ENCODE results near the gene EXOC2. TPM values are rescaled to one million over a fixed set of nuclear protein-coding genes. Genes with fewer than 3 reads are reported as not detected.

The EXOC2 gene
- total RNA-seq, 1 donor from 2014 or later = 31.3 TPM

DNA sequence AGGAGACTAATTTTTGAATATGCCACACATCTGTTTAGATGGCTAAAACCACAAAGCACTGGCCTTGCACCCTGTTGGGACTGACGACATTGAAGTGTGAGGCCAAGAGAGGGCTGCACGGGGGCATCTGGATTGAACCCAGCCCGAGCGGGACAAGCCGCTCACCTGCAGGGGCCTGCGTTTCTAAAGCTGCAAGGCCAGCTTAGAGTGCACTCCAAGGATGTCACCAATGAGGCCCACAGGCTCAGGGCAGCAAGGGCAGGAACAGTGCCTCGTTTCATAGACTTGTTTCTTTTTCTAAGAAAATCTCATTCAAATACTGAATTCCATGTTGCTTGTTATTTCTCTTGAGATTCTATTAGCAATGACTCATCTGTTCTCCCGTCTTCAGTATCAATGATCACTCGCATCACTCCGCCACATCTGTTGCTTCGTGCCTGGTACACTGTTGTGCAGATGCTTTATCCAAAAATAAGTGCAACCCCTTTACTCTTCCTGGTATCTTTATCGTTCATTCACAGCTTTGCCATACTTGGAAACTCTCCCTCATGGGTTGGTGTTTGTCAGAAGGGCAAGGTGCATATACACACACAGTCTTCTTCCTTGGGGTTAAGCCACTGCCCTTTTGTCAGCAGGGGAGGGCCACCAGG, 181.3 kb downstream of the EXOC2 start:
- H3K27ac Mint-ChIP-seq (ENCODE audit: unreplicated experiment) = peak overlapping the region; percentile 67
- peaks cover 9% of the 10 kb centered on the region for H3K9me3 Mint-ChIP-seq (ENCODE audit: unreplicated experiment)
- no peak overlapping the region for H3K4me3 Mint-ChIP-seq (ENCODE audit: unreplicated experiment)
- DNase-seq = no peak
- peaks cover 2% of the 10 kb centered on the region for H3K27me3 Mint-ChIP-seq (ENCODE audit: unreplicated experiment)
- peaks cover 45% of the 10 kb centered on the region for H3K4me1 Mint-ChIP-seq (ENCODE audit: low read depth, unreplicated experiment)
- no peaks in the 10 kb centered on the region for H3K36me3 Mint-ChIP-seq (ENCODE audit: unreplicated experiment)
- TF ChIP-seq CTCF (IDR thresholded peaks at IDR 0.05; ENCODE audit: partially characterized antibody, unreplicated experiment) = no peak

DNA sequence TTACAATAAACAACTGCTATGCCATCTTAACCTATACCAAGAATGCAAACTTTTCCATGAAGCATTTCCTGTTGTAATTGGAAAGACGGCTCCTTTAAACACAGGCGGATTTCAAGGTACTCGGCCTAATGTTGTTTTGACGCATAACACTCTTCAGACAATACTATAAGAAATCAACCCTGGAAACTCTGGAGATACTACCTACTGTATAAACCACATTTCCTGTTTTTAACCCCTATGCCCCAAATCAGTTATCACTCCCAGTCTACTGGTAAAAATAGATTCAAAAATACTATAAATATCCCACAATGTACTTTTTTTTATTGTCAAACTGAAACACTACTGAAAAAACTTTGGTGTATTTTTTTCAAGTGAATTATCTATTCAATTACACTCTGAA, 183.3 kb downstream of the EXOC2 start:
- TF ChIP-seq CTCF (IDR thresholded peaks at IDR 0.05; ENCODE audit: partially characterized antibody, unreplicated experiment) = no peak
- Mint-ChIP-seq H3K27me3 (ENCODE audit: unreplicated experiment) (peaks cover 2% of the 10 kb centered on the region), H3K36me3 (ENCODE audit: unreplicated experiment) (no peaks in the 10 kb centered on the region), H3K9me3 (ENCODE audit: unreplicated experiment) (peaks cover 12% of the 10 kb centered on the region), H3K4me1 (ENCODE audit: low read depth, unreplicated experiment) (peaks cover 46% of the 10 kb centered on the region), H3K27ac (ENCODE audit: unreplicated experiment) (no peak overlapping the region), H3K4me3 (ENCODE audit: unreplicated experiment) (no peak overlapping the region)
- DNase-seq = no peak

GRCh38 chr6:508614-509013, 184.3 kb downstream of the EXOC2 start:
- Mint-ChIP-seq H3K4me1 (ENCODE audit: low read depth, unreplicated experiment) (peaks cover 37% of the 10 kb centered on the region), H3K27me3 (ENCODE audit: unreplicated experiment) (peaks cover 2% of the 10 kb centered on the region), H3K27ac (ENCODE audit: unreplicated experiment) (peak overlapping the region; percentile 53), H3K4me3 (ENCODE audit: unreplicated experiment) (no peak overlapping the region), H3K9me3 (ENCODE audit: unreplicated experiment) (peaks cover 10% of the 10 kb centered on the region), H3K36me3 (ENCODE audit: unreplicated experiment) (no peaks in the 10 kb centered on the region)
- TF ChIP-seq CTCF (IDR thresholded peaks at IDR 0.05; ENCODE audit: partially characterized antibody, unreplicated experiment) = no peak
- no peak for DNase-seq

- Mint-ChIP-seq H3K27me3 (ENCODE audit: unreplicated experiment) (peaks cover under 1% of the 10 kb centered on the region), H3K27ac (ENCODE audit: unreplicated experiment) (peak overlapping the region; percentile 53), H3K4me1 (ENCODE audit: low read depth, unreplicated experiment) (peaks cover 37% of the 10 kb centered on the region), H3K9me3 (ENCODE audit: unreplicated experiment) (peaks cover 8% of the 10 kb centered on the region), H3K36me3 (ENCODE audit: unreplicated experiment) (no peaks in the 10 kb centered on the region), H3K4me3 (ENCODE audit: unreplicated experiment) (peak overlapping the region; percentile 8)
- no peak for DNase-seq
- TF ChIP-seq CTCF (IDR thresholded peaks at IDR 0.05; ENCODE audit: partially characterized antibody, unreplicated experiment) = no peak
Observed at GRCh38 chr6:508006-508405, 184.9 kb downstream of the EXOC2 start.

DNA sequence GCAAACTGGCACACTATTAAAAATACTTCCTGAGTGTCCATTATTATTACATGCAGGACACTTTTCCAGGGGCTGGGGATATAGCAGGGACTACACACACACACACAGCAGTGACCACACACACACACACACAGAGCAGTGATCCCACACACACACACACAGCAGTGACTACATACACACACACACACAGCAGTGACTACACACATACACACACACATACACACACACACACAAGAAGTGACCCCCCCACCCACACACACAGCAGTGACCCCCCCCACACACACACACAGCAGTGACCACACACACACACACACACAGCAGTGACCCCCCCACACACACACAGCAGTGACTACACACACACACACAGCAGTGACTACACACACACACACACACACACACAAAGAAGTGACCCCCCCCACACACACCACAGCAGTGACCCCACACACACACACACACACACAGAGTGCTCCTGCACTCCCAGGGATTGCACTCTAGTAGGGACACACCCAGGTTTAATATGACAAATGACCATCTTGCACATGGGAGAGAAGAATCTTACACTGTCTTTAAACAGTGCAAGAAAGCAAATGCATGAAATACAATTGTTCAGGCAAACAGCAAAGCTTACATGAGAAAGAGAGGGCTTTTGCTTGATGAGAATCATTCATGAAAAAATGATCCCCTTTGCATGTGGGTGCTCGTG, 185.9 kb downstream of the EXOC2 start:
- Mint-ChIP-seq H3K4me1 (ENCODE audit: low read depth, unreplicated experiment) (peaks cover 36% of the 10 kb centered on the region), H3K27me3 (ENCODE audit: unreplicated experiment) (no peaks in the 10 kb centered on the region), H3K27ac (ENCODE audit: unreplicated experiment) (peak overlapping the region; percentile 53), H3K36me3 (ENCODE audit: unreplicated experiment) (no peaks in the 10 kb centered on the region), H3K9me3 (ENCODE audit: unreplicated experiment) (peaks cover 6% of the 10 kb centered on the region), H3K4me3 (ENCODE audit: unreplicated experiment) (no peak overlapping the region)
- DNase-seq = no peak
- no peak for TF ChIP-seq CTCF (IDR thresholded peaks at IDR 0.05; ENCODE audit: partially characterized antibody, unreplicated experiment)
